Diencephalon (tissue), 1 donor: ENCODE results near the gene BIRC5. TPM values are rescaled to one million over a fixed set of nuclear protein-coding genes. Genes with fewer than 3 reads are reported as not detected.

Experiments
- small RNA-seq: library from RNA; depleted of rRNA; stranded (forward); fragments of <200 nt; gene quantifications from one replicate; pipeline ENCODE3, GENCODE V24; 2014
- total RNA-seq: library from RNA; depleted of rRNA; stranded (reverse); fragments of >200 nt; gene quantifications from one replicate; pipeline ENCODE4 v1.2.3, GENCODE V29; 2014

BIRC5 gene
- 11.5 TPM for total RNA-seq

DNA sequence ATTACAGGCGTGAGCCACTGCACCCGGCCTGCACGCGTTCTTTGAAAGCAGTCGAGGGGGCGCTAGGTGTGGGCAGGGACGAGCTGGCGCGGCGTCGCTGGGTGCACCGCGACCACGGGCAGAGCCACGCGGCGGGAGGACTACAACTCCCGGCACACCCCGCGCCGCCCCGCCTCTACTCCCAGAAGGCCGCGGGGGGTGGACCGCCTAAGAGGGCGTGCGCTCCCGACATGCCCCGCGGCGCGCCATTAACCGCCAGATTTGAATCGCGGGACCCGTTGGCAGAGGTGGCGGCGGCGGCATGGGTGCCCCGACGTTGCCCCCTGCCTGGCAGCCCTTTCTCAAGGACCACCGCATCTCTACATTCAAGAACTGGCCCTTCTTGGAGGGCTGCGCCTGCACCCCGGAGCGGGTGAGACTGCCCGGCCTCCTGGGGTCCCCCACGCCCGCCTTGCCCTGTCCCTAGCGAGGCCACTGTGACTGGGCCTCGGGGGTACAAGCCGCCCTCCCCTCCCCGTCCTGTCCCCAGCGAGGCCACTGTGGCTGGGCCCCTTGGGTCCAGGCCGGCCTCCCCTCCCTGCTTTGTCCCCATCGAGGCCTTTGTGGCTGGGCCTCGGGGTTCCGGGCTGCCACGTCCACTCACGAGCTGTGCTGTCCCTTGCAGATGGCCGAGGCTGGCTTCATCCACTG is at the start of gene BIRC5:
Gene BIRC5 (plus strand): TSS at position 238 of the 690 bp plus-strand sequence. CDS start 64 bp downstream, at position 302.

DNA sequence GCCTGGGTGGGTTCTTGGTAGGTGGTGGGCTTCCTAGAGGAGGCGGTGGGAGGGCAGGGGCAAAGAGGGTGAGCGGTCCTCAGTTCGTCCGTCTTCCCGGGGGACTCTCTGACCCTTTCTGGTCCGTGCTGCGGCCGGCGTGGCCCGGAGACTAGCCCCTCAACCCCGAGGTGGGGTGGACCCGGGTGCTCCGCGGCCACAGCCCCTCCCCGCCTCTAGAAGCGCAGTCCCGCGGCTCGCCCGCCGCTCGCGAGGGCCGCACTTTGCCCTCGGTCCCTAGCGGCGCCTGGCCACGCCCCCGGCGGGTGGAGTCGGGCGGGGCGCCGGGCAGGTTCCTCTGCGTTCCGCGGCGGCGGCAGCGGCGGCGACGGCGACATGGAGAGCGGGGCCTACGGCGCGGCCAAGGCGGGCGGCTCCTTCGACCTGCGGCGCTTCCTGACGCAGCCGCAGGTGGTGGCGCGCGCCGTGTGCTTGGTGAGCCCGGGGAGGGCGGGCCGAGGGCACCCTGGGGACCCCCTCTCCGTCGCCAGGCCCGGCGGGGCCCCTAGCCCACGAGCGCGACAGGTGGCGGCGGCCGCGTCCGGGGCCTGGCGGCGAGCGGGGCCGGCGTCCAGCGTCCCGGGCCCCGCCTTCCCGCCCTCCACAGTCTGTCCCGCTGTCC is 45.7 kb upstream of the BIRC5 start, which contains the start of gene SYNGR2:
Gene SYNGR2 (plus strand): TSS at position 340 of the 661 bp plus-strand sequence. CDS start 36 bp downstream, at position 376.

DNA sequence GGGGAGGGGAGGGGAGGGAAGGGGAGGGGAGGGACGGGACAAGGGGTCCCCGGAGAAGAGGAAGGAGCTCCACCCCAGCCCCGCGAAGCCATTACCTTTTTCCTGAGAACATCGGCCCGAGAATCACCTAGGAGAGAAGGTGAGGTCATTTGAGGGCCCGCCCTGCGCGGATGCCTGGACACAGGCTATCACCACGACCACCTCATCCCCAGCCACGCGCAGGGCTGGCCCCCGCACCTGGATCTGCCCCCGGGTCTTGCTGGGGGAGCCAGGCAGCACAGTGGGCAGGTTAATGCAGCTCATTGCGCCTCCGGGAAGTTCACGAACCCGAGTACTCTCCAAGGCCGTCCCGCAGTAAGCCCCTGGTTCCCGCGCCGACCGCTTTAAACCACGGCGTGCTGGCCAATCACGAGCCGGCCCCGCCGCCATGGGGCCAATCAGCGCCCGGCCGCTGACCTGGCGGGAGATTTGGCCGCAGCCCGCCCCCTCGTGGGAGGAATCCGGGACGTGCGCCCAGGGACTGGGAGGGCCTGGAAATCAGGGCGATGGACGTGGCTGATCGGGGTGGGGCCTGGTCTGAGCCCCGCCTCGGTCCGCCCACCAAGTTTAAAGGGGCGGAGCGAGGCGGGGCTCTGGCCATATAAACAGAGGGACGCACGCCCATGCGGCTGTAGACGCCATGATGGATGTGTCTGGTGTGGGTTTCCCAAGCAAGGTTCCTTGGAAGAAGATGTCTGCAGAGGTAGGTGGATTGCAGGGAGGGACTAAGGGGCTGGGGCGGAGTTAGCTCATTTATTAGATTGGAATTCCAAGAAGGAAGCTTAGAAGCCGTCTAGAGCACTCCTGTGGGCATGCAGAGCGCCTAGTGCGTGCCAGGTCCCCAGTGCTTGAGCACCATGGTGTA is 27.1 kb upstream of the BIRC5 start, which contains the start of the genes AFMID and TK1:
Gene AFMID (plus strand): TSS at position 671 of the 904 bp plus-strand sequence. CDS start 9 bp downstream, at position 680.
Gene TK1 (minus strand): TSS at position 361 of the 904 bp plus-strand sequence. CDS start 58 bp downstream, at position 303.

DNA sequence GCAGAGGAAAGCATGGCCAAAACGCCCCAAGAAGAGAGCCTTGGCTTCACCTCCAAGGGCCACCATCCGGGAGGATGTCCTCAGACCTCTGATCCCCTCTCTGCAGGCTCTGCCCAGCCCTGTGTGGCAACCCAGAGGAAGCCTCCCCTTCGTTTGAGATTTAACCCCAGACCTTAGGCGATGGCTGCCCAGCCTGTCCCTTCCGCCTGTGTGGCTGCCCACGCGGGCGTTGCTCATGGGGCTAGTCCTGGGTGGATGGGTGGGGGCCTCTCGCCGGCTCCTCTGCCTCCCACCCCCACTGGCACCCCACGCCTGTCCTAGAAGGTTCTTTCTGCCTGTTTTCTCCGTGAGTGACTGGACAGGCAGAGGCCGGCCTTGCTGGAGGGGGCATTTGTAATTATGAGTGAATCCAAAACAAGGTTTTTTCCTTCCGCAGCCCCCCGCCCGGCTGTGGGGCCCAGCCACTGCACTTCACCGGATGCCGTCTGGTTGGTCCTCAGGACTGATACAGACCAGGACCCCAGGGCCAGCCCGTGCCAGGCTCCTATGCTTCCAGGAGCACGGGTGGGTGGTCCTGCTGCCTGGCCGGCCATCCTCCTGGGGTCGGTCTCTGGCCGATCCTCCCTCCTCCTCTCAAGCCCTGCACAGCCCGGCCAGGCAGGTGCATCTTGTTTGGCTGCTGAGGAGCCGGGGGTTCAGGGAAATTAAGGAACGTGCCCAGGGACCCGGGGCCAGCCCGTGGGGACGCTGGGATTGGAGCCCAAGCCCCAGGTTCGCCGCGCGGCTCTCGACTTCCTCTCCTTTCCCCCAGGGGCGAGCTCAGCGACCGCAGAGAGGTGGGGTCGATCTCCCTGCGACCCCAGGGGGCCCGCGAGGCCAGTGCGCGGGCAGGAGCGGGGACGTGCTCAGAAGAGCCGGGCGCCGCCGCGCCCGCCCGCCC is 17.2 kb downstream of the BIRC5 start, which contains the start of gene TMEM235:
Gene TMEM235 (plus strand): TSS at position 636 of the 940 bp plus-strand sequence. CDS start 393 bp downstream, outside the sequence.

Small RNA genes within 50 kb of the gene (small RNA-seq; reads per million reads assigned to genes)
- gene AC087645.1, result not detected

Other genes starting within 250 kb of the BIRC5 start
- gene TMC6, start 85.5 kb upstream of the BIRC5 start, total RNA-seq, result 5.1 TPM
- gene TMC8, start 83.5 kb upstream of the BIRC5 start, total RNA-seq, result 0.92 TPM
- not detected for gene C17orf99, start 67.9 kb upstream of the BIRC5 start, total RNA-seq
- 10.6 TPM for gene SYNGR2, start 45.7 kb upstream of the BIRC5 start, total RNA-seq
- 5.5 TPM for gene TK1, start 27.2 kb upstream of the BIRC5 start, total RNA-seq
- 34.4 TPM for gene AFMID, start 26.9 kb upstream of the BIRC5 start, total RNA-seq
- not detected for gene TMEM235, start 17.4 kb downstream of the BIRC5 start, total RNA-seq
- gene SOCS3, start 145.8 kb downstream of the BIRC5 start, total RNA-seq, result 4.8 TPM
- 28.1 TPM for gene PGS1, start 164.4 kb downstream of the BIRC5 start, total RNA-seq